Measurements from ENCODE around the gene RACK1. TPM values are rescaled to one million over a fixed set of nuclear protein-coding genes. Genes with fewer than 3 reads are reported as not detected.
A peak's percentile ranks its signal among the peaks of the same experiment; 100 is the strongest.

The RACK1 gene
- total and polyA plus RNA-seq, 10 donors, result 1,202 to 3,598 (median 2,333) TPM

DNA sequence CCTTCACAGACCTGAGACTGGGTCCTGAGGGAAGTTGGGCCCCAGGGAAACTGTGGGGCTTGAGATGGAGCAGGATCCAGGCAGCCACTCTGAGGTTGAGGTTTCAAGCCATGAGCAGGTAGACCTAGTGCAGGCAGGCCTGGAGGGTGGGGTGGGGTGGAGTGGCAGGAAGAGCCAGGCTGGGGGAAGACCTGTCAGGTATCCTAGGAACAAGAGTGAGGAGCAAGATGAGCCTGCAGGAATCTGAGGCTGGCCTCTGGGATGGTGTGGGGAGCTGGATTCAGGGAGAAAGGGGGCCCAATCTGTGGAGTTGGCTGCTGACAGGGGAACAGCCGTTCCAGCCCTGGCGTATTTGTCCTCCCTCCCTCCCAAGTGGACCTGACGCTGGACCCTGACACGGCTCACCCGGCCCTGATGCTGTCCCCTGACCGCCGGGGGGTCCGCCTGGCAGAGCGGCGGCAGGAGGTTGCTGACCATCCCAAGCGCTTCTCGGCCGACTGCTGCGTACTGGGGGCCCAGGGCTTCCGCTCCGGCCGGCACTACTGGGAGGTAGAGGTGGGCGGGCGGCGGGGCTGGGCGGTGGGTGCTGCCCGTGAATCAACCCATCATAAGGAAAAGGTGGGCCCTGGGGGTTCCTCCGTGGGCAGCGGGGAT is 9.8 kb downstream of the RACK1 start:
- 87 to 92% (median 90%) methylated on average over 16 to 24 of the region's 24 CpGs; no CpG with 5 or more reads in 1 of the 5 donors for WGBS, 5 donors
- Histone ChIP-seq H3K36me3 (peaks cover 8 to 100% (median 86%) of the 10 kb centered on the region in 6 donors), H3K9me3 (no peaks in the 10 kb centered on the region), H3K4me1 (peaks cover 0 to 33% (median 0%) of the 10 kb centered on the region in 6 donors), H3K4me3 (no peak overlapping the region), H3K27me3 (replicated peaks in 1 of 7) (no peaks in the 10 kb centered on the region), H3K27ac (peak overlapping the region in 1 of 8 donors; percentile 27)
- intact Hi-C loops (cut with DNase I; ENCODE audit: low total_unique reads), result no loop called here
- TF ChIP-seq POLR2A (IDR thresholded peaks at IDR 0.05) (no peak), POLR2AphosphoS5 (IDR thresholded peaks at IDR 0.05) (peak in 2 of 3 donors; percentile 15 to 69)
- TF ChIP-seq, protein P1, sequence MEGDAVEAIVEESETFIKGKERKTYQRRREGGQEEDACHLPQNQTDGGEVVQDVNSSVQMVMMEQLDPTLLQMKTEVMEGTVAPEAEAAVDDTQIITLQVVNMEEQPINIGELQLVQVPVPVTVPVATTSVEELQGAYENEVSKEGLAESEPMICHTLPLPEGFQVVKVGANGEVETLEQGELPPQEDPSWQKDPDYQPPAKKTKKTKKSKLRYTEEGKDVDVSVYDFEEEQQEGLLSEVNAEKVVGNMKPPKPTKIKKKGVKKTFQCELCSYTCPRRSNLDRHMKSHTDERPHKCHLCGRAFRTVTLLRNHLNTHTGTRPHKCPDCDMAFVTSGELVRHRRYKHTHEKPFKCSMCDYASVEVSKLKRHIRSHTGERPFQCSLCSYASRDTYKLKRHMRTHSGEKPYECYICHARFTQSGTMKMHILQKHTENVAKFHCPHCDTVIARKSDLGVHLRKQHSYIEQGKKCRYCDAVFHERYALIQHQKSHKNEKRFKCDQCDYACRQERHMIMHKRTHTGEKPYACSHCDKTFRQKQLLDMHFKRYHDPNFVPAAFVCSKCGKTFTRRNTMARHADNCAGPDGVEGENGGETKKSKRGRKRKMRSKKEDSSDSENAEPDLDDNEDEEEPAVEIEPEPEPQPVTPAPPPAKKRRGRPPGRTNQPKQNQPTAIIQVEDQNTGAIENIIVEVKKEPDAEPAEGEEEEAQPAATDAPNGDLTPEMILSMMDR (IDR thresholded peaks at IDR 0.05 in 8 of 11, conservative IDR thresholded peaks at IDR 0.05 in 3 of 11), result no peak
- DNase-seq, result peak; percentile 74

DNA sequence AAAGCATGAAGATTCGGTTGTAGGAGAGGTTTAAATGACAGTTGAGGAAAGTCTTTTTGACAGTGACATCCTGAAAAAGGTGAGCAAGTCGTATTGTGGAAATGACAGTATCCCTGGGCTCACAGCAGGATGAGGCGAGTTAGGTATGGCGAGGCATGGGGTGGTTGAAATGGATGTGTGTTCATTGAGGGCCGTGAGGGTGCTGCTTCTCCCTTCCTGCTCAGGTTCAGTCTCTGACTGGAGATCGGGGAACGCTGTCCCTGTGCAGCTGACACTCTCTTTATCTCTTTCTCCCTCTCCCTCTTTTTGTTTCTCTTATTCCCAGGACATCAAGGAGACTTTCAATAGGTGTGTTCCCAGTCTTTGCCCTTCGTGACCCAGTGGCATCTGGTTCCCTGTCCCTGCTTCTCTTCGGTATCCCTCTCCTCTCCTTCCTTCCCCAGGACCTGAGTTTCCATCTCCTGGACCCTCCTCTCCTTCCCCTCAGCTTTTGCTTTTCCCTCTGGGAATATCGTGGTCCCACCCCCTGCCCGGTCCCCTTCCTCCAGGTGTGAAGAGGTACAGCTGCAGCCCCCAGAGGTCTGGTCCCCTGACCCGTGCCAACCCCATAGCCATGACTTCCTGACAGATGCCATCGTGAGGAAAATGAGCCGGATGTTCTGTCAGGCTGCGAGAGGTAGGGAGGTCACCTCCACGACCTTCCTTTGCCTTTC is 10.5 kb downstream of the RACK1 start:
- H3K36me3 ChIP-seq, result peaks cover 6 to 94% (median 79%) of the 10 kb centered on the region in 6 donors
- TF ChIP-seq POLR2A (IDR thresholded peaks at IDR 0.05), result no peak
- TF ChIP-seq, protein P1 (IDR thresholded peaks at IDR 0.05 in 8 of 11, conservative IDR thresholded peaks at IDR 0.05 in 3 of 11), result no peak
- TF ChIP-seq POLR2AphosphoS5 (IDR thresholded peaks at IDR 0.05), result no peak

DNA sequence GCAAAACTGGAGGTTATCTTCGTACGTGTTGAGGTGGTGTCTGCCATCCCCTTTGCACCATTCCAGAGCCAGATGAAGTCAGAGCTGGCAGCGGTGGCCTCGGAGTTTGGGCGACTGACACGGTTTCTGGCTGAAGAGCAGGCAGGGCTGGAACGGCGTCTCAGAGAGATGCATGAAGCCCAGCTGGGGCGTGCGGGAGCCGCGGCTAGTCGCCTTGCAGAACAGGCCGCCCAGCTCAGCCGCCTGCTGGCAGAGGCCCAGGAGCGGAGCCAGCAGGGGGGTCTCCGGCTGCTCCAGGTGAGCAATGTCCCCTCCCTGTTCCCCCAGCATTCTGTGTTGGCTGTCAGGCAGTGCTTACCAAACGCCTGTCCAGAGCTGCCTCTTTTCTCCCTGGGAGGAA is 11.1 kb downstream of the RACK1 start:
- Histone ChIP-seq H3K4me1 (peaks cover 0 to 32% (median 0%) of the 10 kb centered on the region in 6 donors), H3K4me3 (no peak overlapping the region), H3K36me3 (peaks cover 6 to 92% (median 73%) of the 10 kb centered on the region in 6 donors), H3K27ac (peak overlapping the region in 1 of 8 donors; percentile 27), H3K9me3 (no peaks in the 10 kb centered on the region), H3K27me3 (replicated peaks in 1 of 7) (no peaks in the 10 kb centered on the region)
- WGBS, 5 donors, result 89 to 94% (median 90%) methylated on average over 15 to 18 of the region's 18 CpGs
- intact Hi-C loops (cut with DNase I; ENCODE audit: low total_unique reads), result no loop called here
- DNase-seq, result no peak
- TF ChIP-seq POLR2A (IDR thresholded peaks at IDR 0.05) (no peak), POLR2AphosphoS5 (IDR thresholded peaks at IDR 0.05) (peak in 1 of 3 donors; percentile 52)

More for the DNA sequence above, 10.5 kb downstream of the RACK1 start:
- intact Hi-C loops (cut with DNase I; ENCODE audit: low total_unique reads), result no loop called here
- peak; percentile 51 for DNase-seq
- Histone ChIP-seq H3K4me3 (no peak overlapping the region), H3K27ac (peak overlapping the region in 1 of 8 donors; percentile 27), H3K27me3 (replicated peaks in 1 of 7) (no peaks in the 10 kb centered on the region), H3K9me3 (no peaks in the 10 kb centered on the region), H3K4me1 (peaks cover 0 to 32% (median 0%) of the 10 kb centered on the region in 6 donors)
- 76 to 82% (median 79%) methylated on average over 16 of the region's 16 CpGs for WGBS, 5 donors

DNA sequence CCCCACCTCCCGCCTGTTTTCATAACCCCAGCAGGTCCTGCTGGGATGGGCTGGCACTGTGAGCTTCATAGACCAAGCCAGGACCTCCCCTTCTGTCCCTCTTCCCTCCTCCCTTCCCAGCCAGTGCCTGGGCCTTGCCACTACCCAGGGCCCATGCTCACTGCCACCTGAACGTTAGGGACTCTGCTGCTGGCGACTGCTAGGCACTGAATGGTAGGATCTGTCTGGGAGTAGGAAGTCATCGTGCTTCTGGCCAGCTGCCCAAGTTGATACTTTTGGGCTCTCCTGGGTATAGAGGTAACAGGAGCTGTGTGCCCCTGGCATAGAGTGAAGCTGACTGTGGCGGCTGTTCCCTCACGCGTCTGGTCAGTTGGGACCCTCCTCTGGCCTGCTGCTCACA is 12.3 kb downstream of the RACK1 start:
- Histone ChIP-seq H3K27me3 (replicated peaks in 1 of 7) (no peaks in the 10 kb centered on the region), H3K4me3 (no peak overlapping the region), H3K4me1 (peaks cover 0 to 33% (median under 1%) of the 10 kb centered on the region in 6 donors), H3K36me3 (peaks cover 0 to 92% (median 70%) of the 10 kb centered on the region in 6 donors), H3K9me3 (no peaks in the 10 kb centered on the region), H3K27ac (no peak overlapping the region)
- 91 to 93% (median 92%) methylated on average over 6 to 7 of the region's 7 CpGs for WGBS, 5 donors
- no peak for DNase-seq
- TF ChIP-seq POLR2A (IDR thresholded peaks at IDR 0.05), result no peak
- TF ChIP-seq POLR2AphosphoS5 (IDR thresholded peaks at IDR 0.05), result no peak
- TF ChIP-seq, protein P1 (IDR thresholded peaks at IDR 0.05 in 8 of 11, conservative IDR thresholded peaks at IDR 0.05 in 3 of 11), result no peak
- intact Hi-C loops (cut with DNase I; ENCODE audit: low total_unique reads), result no loop called here

Data from spleen (tissue), 11 donors.